Lung (tissue), 12 donors: ENCODE results near the gene PEPD. TPM values are rescaled to one million over a fixed set of nuclear protein-coding genes. Genes with fewer than 3 reads are reported as not detected.
A peak's percentile ranks its signal among the peaks of the same experiment; 100 is the strongest.

Source experiments
- ATAC-seq: fragments of 200-7000 bp; cut with Tn5 transposase; one replicate; pipeline ENCODE4 v1.9.1; 2020; ENCODE audit warnings: moderate number of reproducible peaks; ENCODE audit not compliant: insufficient read depth, low FRiP score
- DNase-seq, 3 donors: peaks; one replicate each; pipeline ENCODE4 v3.0.0-alpha.2; 2013 to 2017
- H3K27ac ChIP-seq, 2 donors: one replicate each; pipeline ENCODE4 v1.5.1; 2013; ENCODE audit warnings: mild to moderate bottlenecking in 2 of 2, moderate library complexity in 2 of 2, control low read depth in 1 of 2, inconsistent platforms in 1 of 2, low read depth in 1 of 2, low read length in 1 of 2
- H3K27me3 ChIP-seq, 3 donors: one replicate each; pipeline ENCODE4 v1.5.1; 2013; ENCODE audit warnings: low read length in 2 of 3; ENCODE audit not compliant: control insufficient read depth in 3 of 3, insufficient read depth in 3 of 3
- H3K36me3 ChIP-seq, 4 donors: one replicate each; pipeline ENCODE4 v1.5.1; 2013; ENCODE audit warnings: low read length in 4 of 4, mild to moderate bottlenecking in 1 of 4, moderate library complexity in 1 of 4; ENCODE audit not compliant: control insufficient read depth in 4 of 4, insufficient read depth in 4 of 4
- H3K4me1 ChIP-seq, 5 donors: one replicate each; pipeline ENCODE4 v1.5.1; 2013; ENCODE audit warnings: low read length in 5 of 5, mild to moderate bottlenecking in 2 of 5, moderate library complexity in 1 of 5; ENCODE audit not compliant: control insufficient read depth in 5 of 5, insufficient read depth in 5 of 5
- H3K4me3 ChIP-seq: one replicate; pipeline ENCODE4 v1.5.1; 2013; ENCODE audit warnings: mild to moderate bottlenecking, control low read depth, moderate library complexity
- H3K9ac ChIP-seq, 2 donors: one replicate each; pipeline ENCODE4 v1.5.1; 2013; ENCODE audit warnings: low read length in 2 of 2, control low read depth in 1 of 2; ENCODE audit not compliant: insufficient read depth in 1 of 2
- H3K9me3 ChIP-seq, 4 donors: one replicate each; pipeline ENCODE4 v1.5.1; 2013; ENCODE audit warnings: low read length in 3 of 4, mild to moderate bottlenecking in 1 of 4, moderate library complexity in 1 of 4; ENCODE audit not compliant: control insufficient read depth in 4 of 4, insufficient read depth in 3 of 4
- WGBS, 2 donors: extraction: QIAGEN DNeasy Blood & Tissue Kit; methylation state at CpG; one replicate each; pipeline ENCODE4 v1.1.7; 2013; 5-methylcytosine and 5-hydroxymethylcytosine counted together
- polyA plus RNA-seq, 2 donors: library from polyadenylated mRNA; stranded (reverse); fragments of 200-250 nt; gene quantifications; one replicate each; pipeline ENCODE4 v1.2.1, GENCODE V29; 2013
- total RNA-seq, 2 donors: library from RNA; depleted of rRNA in 1 of 2; stranded (reverse); fragments of >200 nt in 1 of 2; gene quantifications; one replicate each; pipeline ENCODE4 v1.2.1, GENCODE V29; 2014 to 2021
- TF ChIP-seq, protein P1 (sequence below): IDR thresholded peaks from 2 replicates; pipeline ENCODE4 v1.5.1; 2012; ENCODE audit warnings: mild to moderate bottlenecking; ENCODE audit errors: control extremely low read depth, extremely low read depth
- donor health status: control.
- donor health status: control.
- donor health status: Bipolar disorder and iron deficiency.
- donor health status: healthy.
- donor health status: DM: yes; HTN: yes; CAD: no.

PEPD gene
- total and polyA plus RNA-seq, 4 donors, result 29.6 to 88.2 (median 73.4) TPM

DNA sequence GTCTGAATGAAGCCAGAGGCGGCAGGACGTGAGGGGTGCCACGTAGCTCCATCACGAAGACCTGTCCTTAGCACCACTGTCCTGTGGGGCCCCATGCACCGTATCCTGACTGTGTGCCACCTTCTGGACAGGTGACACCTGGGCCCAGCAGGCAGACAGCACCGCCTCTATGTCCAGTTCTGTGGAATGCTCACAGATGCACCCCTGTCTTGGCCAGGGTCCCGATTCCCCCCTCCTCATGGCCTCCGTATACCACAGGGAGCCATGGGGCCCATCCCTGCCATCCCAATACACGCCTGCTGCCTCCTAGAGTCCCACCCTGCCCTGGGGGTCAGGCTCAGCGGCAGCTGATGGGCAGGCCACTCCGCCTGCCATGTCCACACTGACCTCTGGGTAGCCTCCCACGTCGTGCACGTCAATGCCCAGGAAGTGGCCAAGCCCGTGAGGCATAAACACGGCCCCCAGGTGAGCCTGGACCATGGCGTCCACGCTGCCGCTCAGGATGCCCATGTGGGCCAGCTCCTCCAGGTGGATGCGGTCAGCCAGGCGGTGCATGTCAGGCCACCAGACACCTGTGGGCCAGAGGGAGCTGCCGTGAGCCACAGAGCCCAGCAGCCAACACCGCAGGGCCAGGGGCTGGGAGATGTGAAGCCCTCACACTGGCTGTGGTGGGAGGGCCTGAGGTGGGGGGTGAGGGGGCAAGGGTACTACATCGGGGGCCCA is 130.5 kb downstream of the PEPD start:
- Histone ChIP-seq H3K4me1 (peaks cover 1 to 73% (median 56%) of the 10 kb centered on the region in 5 donors), H3K9ac (no peak overlapping the region), H3K27me3 (no peaks in the 10 kb centered on the region), H3K4me3 (no peak overlapping the region), H3K36me3 (peaks cover 0 to 19% (median 2%) of the 10 kb centered on the region in 4 donors), H3K9me3 (no peaks in the 10 kb centered on the region), H3K27ac (peak overlapping the region in 1 of 2 donors; percentile 36)
- DNase-seq, result no peak
- no peak for ATAC-seq
- TF ChIP-seq, protein P1, sequence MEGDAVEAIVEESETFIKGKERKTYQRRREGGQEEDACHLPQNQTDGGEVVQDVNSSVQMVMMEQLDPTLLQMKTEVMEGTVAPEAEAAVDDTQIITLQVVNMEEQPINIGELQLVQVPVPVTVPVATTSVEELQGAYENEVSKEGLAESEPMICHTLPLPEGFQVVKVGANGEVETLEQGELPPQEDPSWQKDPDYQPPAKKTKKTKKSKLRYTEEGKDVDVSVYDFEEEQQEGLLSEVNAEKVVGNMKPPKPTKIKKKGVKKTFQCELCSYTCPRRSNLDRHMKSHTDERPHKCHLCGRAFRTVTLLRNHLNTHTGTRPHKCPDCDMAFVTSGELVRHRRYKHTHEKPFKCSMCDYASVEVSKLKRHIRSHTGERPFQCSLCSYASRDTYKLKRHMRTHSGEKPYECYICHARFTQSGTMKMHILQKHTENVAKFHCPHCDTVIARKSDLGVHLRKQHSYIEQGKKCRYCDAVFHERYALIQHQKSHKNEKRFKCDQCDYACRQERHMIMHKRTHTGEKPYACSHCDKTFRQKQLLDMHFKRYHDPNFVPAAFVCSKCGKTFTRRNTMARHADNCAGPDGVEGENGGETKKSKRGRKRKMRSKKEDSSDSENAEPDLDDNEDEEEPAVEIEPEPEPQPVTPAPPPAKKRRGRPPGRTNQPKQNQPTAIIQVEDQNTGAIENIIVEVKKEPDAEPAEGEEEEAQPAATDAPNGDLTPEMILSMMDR, result no peak
- 90 to 91% methylated on average over 24 of the region's 24 CpGs for WGBS, 2 donors

DNA sequence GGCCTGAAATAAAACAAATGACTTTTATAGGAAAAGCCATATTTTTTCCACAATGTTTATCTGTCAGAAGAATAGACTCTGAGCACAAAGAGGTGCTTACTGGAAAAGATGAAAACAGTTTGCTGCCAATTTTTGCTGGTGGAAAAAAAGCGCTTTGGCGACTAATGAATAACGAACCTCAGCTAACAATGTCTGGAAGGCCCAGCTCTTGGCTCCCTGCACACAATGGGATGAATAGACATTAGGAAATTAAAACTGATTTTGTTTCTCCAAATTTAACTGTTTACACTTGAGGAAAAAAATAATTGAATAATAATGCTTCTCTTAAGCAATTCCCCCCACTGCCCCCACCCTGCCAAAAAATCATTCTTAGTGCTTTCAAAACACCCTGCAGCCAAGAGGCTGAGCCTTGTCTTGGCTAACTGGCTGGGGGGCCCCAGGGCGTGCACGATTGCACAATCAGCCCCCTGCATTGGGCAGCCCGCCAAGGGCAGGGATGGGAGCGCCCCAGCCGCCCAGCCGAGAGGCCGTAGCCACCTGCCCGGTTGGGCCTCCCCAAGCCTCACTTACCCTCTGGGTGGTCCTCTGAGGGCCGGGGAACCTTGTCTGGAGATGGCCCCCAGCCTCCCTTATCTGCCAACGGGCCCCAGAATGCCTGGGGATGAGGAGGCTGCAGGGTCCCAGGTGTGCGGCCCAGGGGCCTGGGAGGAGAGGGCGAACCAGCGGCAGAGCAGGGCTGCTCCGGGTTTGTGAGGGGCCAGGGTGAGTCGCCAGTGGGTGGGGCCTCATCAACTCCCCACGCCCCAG is 131.3 kb downstream of the PEPD start:
- TF ChIP-seq, protein P1, result no peak
- Histone ChIP-seq H3K9ac (no peak overlapping the region), H3K27ac (peak overlapping the region; percentile 41 to 76), H3K36me3 (peaks cover 0 to 24% (median 2%) of the 10 kb centered on the region in 4 donors), H3K27me3 (no peaks in the 10 kb centered on the region), H3K4me3 (no peak overlapping the region), H3K9me3 (no peaks in the 10 kb centered on the region), H3K4me1 (peaks cover 6 to 68% (median 50%) of the 10 kb centered on the region in 5 donors)
- ATAC-seq, result no peak
- 43 to 49% methylated on average over 19 of the region's 19 CpGs for WGBS, 2 donors
- DNase-seq, result peak; percentile 87 to 95 (median 94)

DNA sequence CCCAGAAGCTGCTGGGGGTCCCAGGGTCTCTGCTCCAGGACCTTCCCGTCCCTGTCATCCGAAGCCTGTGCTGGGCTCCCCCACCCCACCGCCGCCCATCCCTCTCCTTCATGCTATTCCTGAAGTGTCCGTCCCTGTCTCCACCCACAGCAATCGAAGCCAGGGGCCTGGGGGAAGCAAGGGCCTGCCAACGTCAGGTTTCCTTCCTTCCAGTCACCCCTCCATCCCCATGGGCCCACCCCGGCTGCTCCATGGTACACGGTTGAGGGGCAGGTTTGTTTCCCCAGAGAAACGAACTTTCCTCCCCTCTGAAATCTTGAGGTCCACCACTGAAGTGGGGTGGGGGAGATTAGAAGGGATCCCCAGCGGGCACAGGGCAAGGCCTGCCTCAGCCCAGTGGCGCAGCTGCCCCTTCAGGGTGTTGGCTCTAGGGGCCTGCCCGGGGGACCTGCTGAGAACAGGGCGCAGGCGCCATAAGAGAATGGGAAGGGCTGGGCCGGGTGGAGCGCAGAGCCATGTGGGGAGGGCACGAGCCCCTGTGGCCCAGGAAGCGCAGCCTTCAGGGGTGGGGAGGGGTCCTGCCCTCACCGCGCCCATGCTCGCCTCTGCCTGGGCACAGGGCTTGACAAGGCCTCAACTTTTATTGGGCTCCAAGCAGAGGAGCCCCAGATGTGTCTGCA is 132.0 kb downstream of the PEPD start:
- ATAC-seq (no peak), DNase-seq (no peak)
- Histone ChIP-seq H3K9ac (no peak overlapping the region), H3K4me3 (no peak overlapping the region), H3K36me3 (peaks cover 0 to 24% (median 2%) of the 10 kb centered on the region in 4 donors), H3K9me3 (no peaks in the 10 kb centered on the region), H3K27me3 (no peaks in the 10 kb centered on the region), H3K27ac (peak overlapping the region; percentile 0 to 76), H3K4me1 (peaks cover 6 to 60% (median 48%) of the 10 kb centered on the region in 5 donors)
- TF ChIP-seq, protein P1, result no peak
- 58 to 65% methylated on average over 21 to 22 of the region's 22 CpGs for WGBS, 2 donors
